MG63 (cell line): ENCODE data around the gene IL17RD. TPM values are rescaled to one million over a fixed set of nuclear protein-coding genes. Genes with fewer than 3 reads are reported as not detected.

Experiments used
- DNase-seq: peaks from one replicate; pipeline ENCODE4 v3.0.0-alpha.2; 2020
- H3K27me3 ChIP-seq: fragments of 250-450 bp; sonication (Bioruptor Pico); 2 replicates; pipeline ENCODE4 v1.5.1; 2020; ENCODE audit warnings: mild to moderate bottlenecking, moderate library complexity
- H3K36me3 ChIP-seq: fragments of 250-450 bp; sonication (Bioruptor Pico); 2 replicates; pipeline ENCODE4 v1.5.1; 2020; ENCODE audit warnings: mild to moderate bottlenecking, moderate library complexity
- H3K4me3 ChIP-seq: fragments of 250-450 bp; sonication (Bioruptor Pico); 2 replicates; pipeline ENCODE4 v1.5.1; 2020; ENCODE audit warnings: mild to moderate bottlenecking, moderate library complexity
- H3K9me3 ChIP-seq: fragments of 250-450 bp; sonication (Bioruptor Pico); 2 replicates; pipeline ENCODE4 v1.5.1; 2020; ENCODE audit warnings: mild to moderate bottlenecking, moderate library complexity
- total RNA-seq: library from RNA; depleted of rRNA; stranded (reverse); fragments of >200 nt; shearing (Covaris generic); gene quantifications from 2 replicates; pipeline ENCODE4 v1.2.3, GENCODE V29; 2014; ENCODE audit warnings: low replicate concordance

IL17RD gene
- total RNA-seq, 1 experiment from 2014 or later, result 2.5 TPM

DNA sequence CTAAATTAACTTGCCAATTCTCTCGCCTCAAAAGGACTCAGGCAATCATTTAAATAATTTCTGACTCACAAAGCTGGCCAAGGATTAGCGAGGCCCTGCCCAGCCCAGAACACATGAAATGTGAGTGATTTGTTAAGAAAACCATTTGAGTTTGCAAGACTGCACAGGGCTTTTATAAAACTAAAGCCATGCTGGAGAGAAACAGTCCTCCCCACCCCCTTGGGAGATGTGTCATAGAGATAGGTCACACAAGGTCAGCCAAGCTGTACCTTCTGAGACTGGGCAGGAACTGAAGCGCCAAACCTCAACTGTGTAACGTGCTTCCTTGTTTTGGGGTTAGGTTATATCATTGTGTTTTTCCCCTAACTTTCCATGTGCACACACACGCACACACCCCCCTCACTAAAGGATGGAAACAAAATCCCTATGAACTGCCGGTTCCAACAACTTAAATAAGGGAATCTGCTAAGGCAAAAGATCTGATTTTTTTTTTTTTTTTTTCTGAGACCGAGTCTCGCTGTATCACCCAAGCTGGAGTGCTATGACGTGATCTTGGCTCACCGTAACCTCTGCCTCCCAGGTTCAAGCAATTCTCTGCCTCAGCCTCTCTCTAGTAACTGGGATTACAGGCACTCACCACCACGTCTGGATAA lies 96.6 kb downstream of the IL17RD start:
- no peaks in the 10 kb centered on the region for H3K36me3 ChIP-seq
- no peaks in the 10 kb centered on the region for H3K27me3 ChIP-seq
- H3K9me3 ChIP-seq, result no peaks in the 10 kb centered on the region
- DNase-seq, result peak; percentile 78
- no peak overlapping the region for H3K4me3 ChIP-seq

- Histone ChIP-seq H3K36me3 (no peaks in the 10 kb centered on the region), H3K27me3 (no peaks in the 10 kb centered on the region), H3K9me3 (no peaks in the 10 kb centered on the region), H3K4me3 (no peak overlapping the region)
- no peak for DNase-seq
These were observed 98.7 kb downstream of the IL17RD start for GRCh38 chr3:57066471-57066870.

DNA sequence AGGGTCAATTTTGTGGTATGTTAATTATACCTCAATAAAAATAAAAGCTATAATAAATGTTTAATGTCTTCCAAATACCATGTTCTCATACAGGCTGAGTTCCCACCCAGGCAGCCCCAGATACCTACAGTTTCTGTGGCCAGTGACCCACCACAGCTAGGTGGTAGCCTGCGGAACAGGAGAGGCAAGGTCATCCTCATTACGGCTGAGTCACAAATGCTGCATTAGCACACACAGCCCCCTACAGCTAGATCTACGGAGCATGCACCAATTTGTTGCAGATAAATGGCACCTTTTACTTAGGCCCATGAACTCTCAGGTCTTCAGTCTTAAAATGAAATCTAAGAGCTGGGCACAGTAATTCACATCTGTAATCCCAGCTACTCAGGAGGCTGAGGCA lies 99.6 kb downstream of the IL17RD start:
- no peaks in the 10 kb centered on the region for H3K36me3 ChIP-seq
- no peaks in the 10 kb centered on the region for H3K9me3 ChIP-seq
- no peaks in the 10 kb centered on the region for H3K27me3 ChIP-seq
- H3K4me3 ChIP-seq, result no peak overlapping the region
- DNase-seq, result no peak

DNA sequence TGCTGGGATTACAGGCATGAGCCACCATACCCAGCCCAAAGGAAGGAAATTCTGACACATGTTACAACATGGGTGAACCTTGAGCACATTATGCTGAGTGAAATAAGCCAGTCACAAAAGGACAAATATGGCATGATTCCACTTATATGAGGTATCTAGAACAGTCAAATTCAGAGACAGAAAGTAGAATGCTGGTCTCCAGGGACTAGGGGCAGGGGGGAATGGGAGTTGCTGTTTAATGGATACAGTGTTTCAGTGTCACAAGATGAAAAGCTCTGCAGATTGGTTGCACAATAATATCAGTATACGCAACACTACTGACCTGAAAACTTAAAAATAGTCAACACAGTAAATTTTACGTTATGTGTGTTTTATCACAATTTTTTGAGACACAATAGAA lies 100.6 kb downstream of the IL17RD start:
- no peaks in the 10 kb centered on the region for H3K36me3 ChIP-seq
- no peaks in the 10 kb centered on the region for H3K9me3 ChIP-seq
- H3K4me3 ChIP-seq, result no peak overlapping the region
- no peak for DNase-seq
- H3K27me3 ChIP-seq, result no peaks in the 10 kb centered on the region

DNA sequence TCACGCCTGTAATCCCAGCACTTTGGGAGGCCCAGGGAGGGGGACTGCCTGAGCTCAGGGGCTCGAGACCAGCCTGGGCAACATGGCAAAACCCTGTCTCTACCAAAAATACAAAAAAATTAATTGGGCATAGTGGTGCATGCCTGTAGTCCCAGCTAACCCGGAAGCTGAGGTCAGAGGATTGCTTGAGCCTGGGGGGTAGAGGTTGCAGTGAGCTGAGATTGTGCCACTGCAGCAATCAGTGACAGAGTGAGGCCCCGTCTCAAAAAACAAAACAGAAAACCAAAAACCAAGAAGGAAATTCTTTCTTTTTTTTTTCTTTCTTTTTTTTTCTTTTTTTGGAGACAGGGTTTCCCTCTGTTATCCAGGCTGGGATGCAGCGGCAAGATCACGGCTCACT lies 101.2 kb downstream of the IL17RD start:
- Histone ChIP-seq H3K9me3 (no peaks in the 10 kb centered on the region), H3K4me3 (no peak overlapping the region), H3K36me3 (no peaks in the 10 kb centered on the region), H3K27me3 (no peaks in the 10 kb centered on the region)
- no peak for DNase-seq

DNA sequence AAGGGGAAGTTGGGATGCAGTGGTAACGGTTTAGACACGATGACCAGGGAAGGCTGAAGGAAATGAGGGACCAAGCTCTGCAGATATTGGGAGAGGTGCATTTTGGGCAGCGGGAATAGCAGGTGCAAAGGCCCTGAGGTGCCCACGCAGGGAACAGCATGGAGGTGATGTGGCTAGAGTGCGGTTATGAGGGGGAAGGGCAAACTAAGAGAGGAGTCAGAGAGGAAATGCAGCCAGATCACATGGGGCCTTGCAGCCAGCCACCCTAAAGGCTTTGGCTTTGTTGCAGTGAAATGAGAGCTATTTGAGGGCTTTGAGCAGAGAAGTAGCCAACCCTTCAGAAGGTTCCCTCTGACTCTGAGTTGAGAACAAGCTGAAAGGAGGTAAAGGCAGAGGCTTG lies 102.1 kb downstream of the IL17RD start:
- Histone ChIP-seq H3K27me3 (no peaks in the 10 kb centered on the region), H3K4me3 (no peak overlapping the region), H3K9me3 (no peaks in the 10 kb centered on the region), H3K36me3 (no peaks in the 10 kb centered on the region)
- DNase-seq, result no peak

- no peak overlapping the region for H3K4me3 ChIP-seq
- no peaks in the 10 kb centered on the region for H3K27me3 ChIP-seq
- H3K9me3 ChIP-seq, result no peaks in the 10 kb centered on the region
- H3K36me3 ChIP-seq, result no peaks in the 10 kb centered on the region
- no peak for DNase-seq
These were observed 103.0 kb downstream of the IL17RD start for GRCh38 chr3:57062101-57062631.

GRCh38 chr3:57061556-57061955 lies 103.6 kb downstream of the IL17RD start:
- Histone ChIP-seq H3K9me3 (no peaks in the 10 kb centered on the region), H3K27me3 (no peaks in the 10 kb centered on the region), H3K4me3 (no peak overlapping the region), H3K36me3 (no peaks in the 10 kb centered on the region)
- DNase-seq, result no peak

GRCh38 chr3:57060089-57060821 lies 104.9 kb downstream of the IL17RD start, which contains the start of gene SPATA12:
TSS of gene SPATA12 (plus strand) at chr3:57060664. CDS start at chr3:57073695, 13,031 bp downstream.
- no peak within 1 kb of the TSS for H3K4me3 ChIP-seq
- no peaks in the 10 kb centered on the region for H3K36me3 ChIP-seq
- peak; percentile 89 for DNase-seq
- no peaks in the 10 kb centered on the region for H3K9me3 ChIP-seq
- no peaks in the 10 kb centered on the region for H3K27me3 ChIP-seq

DNA sequence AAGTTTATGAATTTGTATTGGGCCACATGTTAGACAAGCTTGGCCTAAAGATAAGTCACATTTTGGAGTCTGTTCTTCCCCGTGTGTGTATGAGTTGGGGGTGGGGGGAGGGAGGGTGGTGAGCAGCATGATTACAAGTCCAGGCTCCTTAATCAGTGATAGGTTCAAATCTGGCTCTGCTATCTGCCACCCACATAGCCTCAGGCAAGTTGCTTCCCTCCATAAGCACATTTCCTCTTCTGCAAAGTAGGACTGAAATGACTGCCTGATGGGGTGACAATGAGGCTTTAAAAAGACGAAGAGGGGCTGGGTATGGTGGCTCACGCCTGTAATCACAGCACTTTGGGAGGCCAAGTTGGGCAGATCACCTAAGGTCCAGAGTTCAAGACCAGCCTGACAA lies 105.7 kb downstream of the IL17RD start:
- no peak for DNase-seq
- Histone ChIP-seq H3K36me3 (no peaks in the 10 kb centered on the region), H3K27me3 (no peaks in the 10 kb centered on the region), H3K9me3 (no peaks in the 10 kb centered on the region), H3K4me3 (no peak overlapping the region)

DNA sequence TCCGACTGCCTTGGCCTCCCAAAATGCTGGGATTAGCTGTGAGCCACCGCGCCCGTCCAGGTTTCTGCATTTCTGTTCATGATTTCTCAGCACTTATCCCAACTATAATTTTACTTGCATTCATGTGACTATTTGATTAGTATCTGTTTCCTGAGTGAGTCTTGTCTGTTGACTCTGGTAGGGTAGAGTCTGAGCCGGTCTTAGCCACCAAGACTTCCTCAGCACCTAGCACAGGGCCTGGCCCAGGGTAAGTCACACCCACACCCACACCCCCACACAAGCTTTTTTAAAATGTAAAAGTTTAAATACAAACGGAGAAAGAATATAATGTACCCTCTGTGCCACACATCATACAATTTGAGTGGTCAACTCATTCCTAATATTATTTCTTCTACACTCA lies 107.8 kb downstream of the IL17RD start:
- H3K27me3 ChIP-seq, result no peaks in the 10 kb centered on the region
- H3K36me3 ChIP-seq, result no peaks in the 10 kb centered on the region
- H3K4me3 ChIP-seq, result no peak overlapping the region
- no peak for DNase-seq
- H3K9me3 ChIP-seq, result no peaks in the 10 kb centered on the region

DNA sequence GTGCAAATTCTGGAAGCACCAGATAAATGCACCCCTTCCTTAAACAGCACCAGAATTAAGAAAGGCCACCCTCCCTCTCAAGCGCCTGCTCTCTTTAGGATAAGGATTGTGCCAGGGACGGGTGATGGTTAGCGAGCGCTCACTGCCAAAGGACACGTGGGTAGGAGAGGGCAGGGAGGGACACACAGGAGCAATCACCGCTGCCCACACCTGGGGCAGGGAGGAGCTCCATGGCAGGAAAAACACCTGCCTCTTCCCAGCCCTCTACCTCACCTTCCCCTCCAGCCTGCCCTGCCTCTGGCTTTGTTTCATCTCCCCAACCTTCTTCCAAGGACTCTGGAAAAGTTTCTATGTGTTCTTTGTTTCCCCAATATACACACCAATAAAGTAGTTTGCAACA lies 112.0 kb downstream of the IL17RD start:
- no peaks in the 10 kb centered on the region for H3K27me3 ChIP-seq
- no peaks in the 10 kb centered on the region for H3K9me3 ChIP-seq
- no peak for DNase-seq

GRCh38 chr3:57052662-57053061 lies 112.5 kb downstream of the IL17RD start:
- H3K27me3 ChIP-seq, result no peaks in the 10 kb centered on the region
- no peaks in the 10 kb centered on the region for H3K36me3 ChIP-seq
- no peak overlapping the region for H3K4me3 ChIP-seq
- H3K9me3 ChIP-seq, result no peaks in the 10 kb centered on the region
- no peak for DNase-seq

More for the DNA sequence above, 112.0 kb downstream of the IL17RD start:
- H3K4me3 ChIP-seq, result no peak overlapping the region
- no peaks in the 10 kb centered on the region for H3K36me3 ChIP-seq

- Histone ChIP-seq H3K4me3 (no peak overlapping the region), H3K36me3 (no peaks in the 10 kb centered on the region), H3K27me3 (no peaks in the 10 kb centered on the region), H3K9me3 (no peaks in the 10 kb centered on the region)
- DNase-seq, result no peak
These were observed 116.4 kb downstream of the IL17RD start for GRCh38 chr3:57048728-57049127.

DNA sequence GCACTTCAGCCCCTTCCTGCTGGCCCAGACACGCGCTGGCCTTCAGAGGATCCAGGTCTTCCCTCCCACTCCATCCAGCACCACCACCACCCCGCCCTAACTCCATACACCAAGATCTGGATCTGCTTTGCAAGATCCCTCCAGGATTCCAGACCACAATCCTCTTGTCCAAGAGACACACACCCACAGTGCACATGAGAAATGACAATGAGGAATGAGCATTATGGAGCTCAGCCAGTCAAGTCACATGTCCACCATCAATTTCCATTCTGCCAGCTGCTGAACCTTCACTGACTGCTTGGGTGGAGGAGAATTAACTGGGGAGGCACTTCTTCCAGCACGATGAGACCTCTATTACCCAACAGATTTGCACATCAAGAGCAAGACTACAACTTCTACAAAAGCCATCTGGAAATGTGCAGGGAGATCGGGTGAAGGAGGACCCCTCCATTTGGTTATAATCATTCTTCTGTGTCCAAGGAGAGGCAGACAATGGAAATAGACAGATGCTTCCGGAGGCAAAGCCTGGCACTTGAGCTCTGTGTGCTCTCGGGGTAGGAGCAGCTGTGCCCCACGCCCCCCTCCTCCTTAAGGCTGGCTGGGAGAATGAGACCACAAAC lies 117.0 kb downstream of the IL17RD start:
- H3K36me3 ChIP-seq, result no peaks in the 10 kb centered on the region
- H3K4me3 ChIP-seq, result no peak overlapping the region
- H3K27me3 ChIP-seq, result no peaks in the 10 kb centered on the region
- DNase-seq, result peak; percentile 2
- no peaks in the 10 kb centered on the region for H3K9me3 ChIP-seq

GRCh38 chr3:57046101-57046765 lies 118.9 kb downstream of the IL17RD start:
- Histone ChIP-seq H3K4me3 (no peak overlapping the region), H3K27me3 (no peaks in the 10 kb centered on the region)
- no peak for DNase-seq

DNA sequence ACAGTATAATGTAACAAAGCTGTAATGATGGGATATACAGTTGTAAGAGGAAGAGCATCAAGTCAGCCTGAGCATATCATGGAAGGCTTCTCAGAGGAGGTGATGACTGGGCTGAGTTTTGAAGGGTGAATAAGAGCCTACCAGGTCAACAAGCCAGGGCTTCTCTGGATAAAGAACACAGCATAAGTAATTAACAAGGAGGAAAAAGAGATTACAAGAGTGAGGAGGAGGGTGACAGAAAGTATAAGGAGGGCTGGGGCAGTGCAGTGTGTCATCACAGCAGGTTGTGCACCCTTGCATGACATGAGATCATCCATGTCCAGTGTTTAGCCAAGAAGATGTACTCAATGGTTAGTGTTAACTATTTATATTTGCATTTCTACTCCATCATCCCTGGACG lies 121.6 kb downstream of the IL17RD start:
- H3K9me3 ChIP-seq, result no peaks in the 10 kb centered on the region
- H3K36me3 ChIP-seq, result no peaks in the 10 kb centered on the region

More at GRCh38 chr3:57046101-57046765, 118.9 kb downstream of the IL17RD start:
- Histone ChIP-seq H3K36me3 (no peaks in the 10 kb centered on the region), H3K9me3 (no peaks in the 10 kb centered on the region)

More for the DNA sequence above, 121.6 kb downstream of the IL17RD start:
- Histone ChIP-seq H3K27me3 (no peaks in the 10 kb centered on the region), H3K4me3 (no peak overlapping the region)
- DNase-seq, result no peak
